ENCODE results near the gene SLC25A26. TPM values are rescaled to one million over a fixed set of nuclear protein-coding genes. Genes with fewer than 3 reads are reported as not detected.

Gene SLC25A26
- total RNA-seq, 1 donor from 2014 or later: 17.7 TPM

GRCh38 chr3:66397745-66398144 is 176.9 kb downstream of the SLC25A26 start:
- H3K4me3 Mint-ChIP-seq (ENCODE audit: unreplicated experiment): no peak overlapping the region
- no peaks in the 10 kb centered on the region for H3K9me3 Mint-ChIP-seq (ENCODE audit: unreplicated experiment)
- H3K27me3 Mint-ChIP-seq (ENCODE audit: unreplicated experiment): no peaks in the 10 kb centered on the region
- DNase-seq (ENCODE audit: extremely low spot score, unreplicated experiment): no peak
- H3K27ac Mint-ChIP-seq (ENCODE audit: unreplicated experiment): peak overlapping the region; percentile 65
- peaks cover 42% of the 10 kb centered on the region for H3K36me3 Mint-ChIP-seq (ENCODE audit: unreplicated experiment)
- peaks cover 84% of the 10 kb centered on the region for H3K4me1 Mint-ChIP-seq (ENCODE audit: unreplicated experiment)
- TF ChIP-seq CTCF (IDR thresholded peaks at IDR 0.05): no peak

- DNase-seq (ENCODE audit: extremely low spot score, unreplicated experiment): no peak
- peaks cover 84% of the 10 kb centered on the region for H3K4me1 Mint-ChIP-seq (ENCODE audit: unreplicated experiment)
- no peaks in the 10 kb centered on the region for H3K27me3 Mint-ChIP-seq (ENCODE audit: unreplicated experiment)
- no peaks in the 10 kb centered on the region for H3K9me3 Mint-ChIP-seq (ENCODE audit: unreplicated experiment)
- H3K36me3 Mint-ChIP-seq (ENCODE audit: unreplicated experiment): peaks cover 44% of the 10 kb centered on the region
- H3K4me3 Mint-ChIP-seq (ENCODE audit: unreplicated experiment): peak overlapping the region; percentile 32
- peak overlapping the region; percentile 65 for H3K27ac Mint-ChIP-seq (ENCODE audit: unreplicated experiment)
- TF ChIP-seq CTCF (IDR thresholded peaks at IDR 0.05): no peak
Measured at GRCh38 chr3:66398228-66399025, 177.6 kb downstream of the SLC25A26 start.

- peak overlapping the region; percentile 65 for H3K27ac Mint-ChIP-seq (ENCODE audit: unreplicated experiment)
- peaks cover 81% of the 10 kb centered on the region for H3K4me1 Mint-ChIP-seq (ENCODE audit: unreplicated experiment)
- H3K4me3 Mint-ChIP-seq (ENCODE audit: unreplicated experiment): no peak overlapping the region
- no peaks in the 10 kb centered on the region for H3K27me3 Mint-ChIP-seq (ENCODE audit: unreplicated experiment)
- H3K9me3 Mint-ChIP-seq (ENCODE audit: unreplicated experiment): no peaks in the 10 kb centered on the region
- DNase-seq (ENCODE audit: extremely low spot score, unreplicated experiment): no peak
- peaks cover 49% of the 10 kb centered on the region for H3K36me3 Mint-ChIP-seq (ENCODE audit: unreplicated experiment)
- no peak for TF ChIP-seq CTCF (IDR thresholded peaks at IDR 0.05)
Measured at GRCh38 chr3:66399529-66400232, 178.9 kb downstream of the SLC25A26 start.

GRCh38 chr3:66400411-66401156 is 179.8 kb downstream of the SLC25A26 start:
- H3K4me3 Mint-ChIP-seq (ENCODE audit: unreplicated experiment): no peak overlapping the region
- TF ChIP-seq CTCF (IDR thresholded peaks at IDR 0.05): peak; percentile 35
- peaks cover 51% of the 10 kb centered on the region for H3K36me3 Mint-ChIP-seq (ENCODE audit: unreplicated experiment)
- peaks cover 81% of the 10 kb centered on the region for H3K4me1 Mint-ChIP-seq (ENCODE audit: unreplicated experiment)
- H3K27ac Mint-ChIP-seq (ENCODE audit: unreplicated experiment): peak overlapping the region; percentile 89
- no peaks in the 10 kb centered on the region for H3K9me3 Mint-ChIP-seq (ENCODE audit: unreplicated experiment)
- no peak for DNase-seq (ENCODE audit: extremely low spot score, unreplicated experiment)
- no peaks in the 10 kb centered on the region for H3K27me3 Mint-ChIP-seq (ENCODE audit: unreplicated experiment)

Measured in osteocyte (in vitro differentiated cells).